HG03175 (cell line): ENCODE data around the gene PRSS38.

Experiments used
- ATAC-seq: cut with Tn5 transposase; IDR thresholded peaks from one replicate; pipeline ENCODE4 v1.9.1; 2021; ENCODE audit warnings: mild to moderate bottlenecking, moderate library complexity; ENCODE audit not compliant: unreplicated experiment

PRSS38 gene

GRCh38 chr1:227778401-227778947 is 37.0 kb upstream of the PRSS38 start:
- ATAC-seq, result no peak

- ATAC-seq, result no peak
Measured at GRCh38 chr1:227779021-227779441, 36.4 kb upstream of the PRSS38 start.

GRCh38 chr1:227779685-227780084 is 35.8 kb upstream of the PRSS38 start:
- ATAC-seq, result no peak

- ATAC-seq, result no peak
Measured at GRCh38 chr1:227780101-227781044, 35.1 kb upstream of the PRSS38 start.

- ATAC-seq, result no peak
Measured at GRCh38 chr1:227781314-227781930, 34.1 kb upstream of the PRSS38 start.

GRCh38 chr1:227782226-227782625 is 33.2 kb upstream of the PRSS38 start:
- ATAC-seq, result no peak

- ATAC-seq, result no peak
Measured at GRCh38 chr1:227785094-227785804, 30.2 kb upstream of the PRSS38 start.

- ATAC-seq, result no peak
Measured at GRCh38 chr1:227785805-227786671, 29.4 kb upstream of the PRSS38 start.

GRCh38 chr1:227786673-227787512 is 28.6 kb upstream of the PRSS38 start:
- ATAC-seq, result peak; percentile 3

- ATAC-seq, result peak; percentile 92
Measured at GRCh38 chr1:227787513-227788270, 27.8 kb upstream of the PRSS38 start.

- peak; percentile 54 for ATAC-seq
Measured at GRCh38 chr1:227788271-227789083, 27.0 kb upstream of the PRSS38 start.

- no peak for ATAC-seq
Measured at GRCh38 chr1:227789084-227790033, 26.1 kb upstream of the PRSS38 start.

GRCh38 chr1:227790034-227790400 is 25.5 kb upstream of the PRSS38 start:
- no peak for ATAC-seq

- ATAC-seq, result no peak
Measured at GRCh38 chr1:227790868-227791267, 24.6 kb upstream of the PRSS38 start.

GRCh38 chr1:227791425-227792143 is 23.9 kb upstream of the PRSS38 start:
- no peak for ATAC-seq
